NCI-H2171 (cell line): ENCODE results near the gene TNN.
"Not testable (repeated sequence)": the region's sequence is repeated elsewhere in the genome, so short reads cannot be mapped to it uniquely, and the experiment has no call there.

Source experiments
- DNase-seq: peaks from one replicate; lab custom pipeline; 2025; lab: John Stamatoyannopoulos, UW

Gene TNN

GRCh38 chr1:175067362-175068106, at the start of gene TNN:
Gene TNN (plus strand): TSS chr1:175067833. CDS start chr1:175077419, 9,586 bp downstream.
- no peak for DNase-seq

- no peak for DNase-seq
These were observed 48.1 kb upstream of the TNN start for GRCh38 chr1:175019524-175019923.

GRCh38 chr1:175023043-175023921, 44.4 kb upstream of the TNN start, which contains the start of gene MRPS14:
Gene MRPS14 (minus strand): TSS chr1:175023425. CDS start chr1:175023408, 17 bp downstream.
- peak; percentile 98 for DNase-seq

- not testable (repeated sequence) for DNase-seq
These were observed 43.8 kb upstream of the TNN start for GRCh38 chr1:175023922-175024242.

GRCh38 chr1:175024773-175025172, 42.9 kb upstream of the TNN start:
- DNase-seq = no peak

GRCh38 chr1:175033953-175034352, 33.7 kb upstream of the TNN start:
- DNase-seq = no peak

GRCh38 chr1:175034775-175035174, 32.9 kb upstream of the TNN start:
- no peak for DNase-seq

GRCh38 chr1:175035865-175036264, 31.8 kb upstream of the TNN start:
- no peak for DNase-seq

GRCh38 chr1:175036476-175036875, 31.2 kb upstream of the TNN start:
- DNase-seq = no peak

GRCh38 chr1:175037416-175037815, 30.2 kb upstream of the TNN start:
- no peak for DNase-seq

- DNase-seq = no peak
These were observed 27.2 kb upstream of the TNN start for GRCh38 chr1:175040324-175040879.

- DNase-seq = no peak
These were observed 25.0 kb upstream of the TNN start for GRCh38 chr1:175042650-175043049.

GRCh38 chr1:175043824-175044223, 23.8 kb upstream of the TNN start:
- DNase-seq = no peak

- DNase-seq = not testable (repeated sequence)
These were observed 23.0 kb upstream of the TNN start for GRCh38 chr1:175044591-175044990.

- no peak for DNase-seq
These were observed 22.5 kb upstream of the TNN start for GRCh38 chr1:175045097-175045496.

GRCh38 chr1:175045519-175045918, 22.1 kb upstream of the TNN start:
- no peak for DNase-seq

- DNase-seq = no peak
These were observed 16.6 kb upstream of the TNN start for GRCh38 chr1:175050992-175051391.

- DNase-seq = no peak
These were observed 12.9 kb upstream of the TNN start for GRCh38 chr1:175054736-175055135.

- DNase-seq = no peak
These were observed 5.3 kb upstream of the TNN start for GRCh38 chr1:175062339-175062738.

- no peak for DNase-seq
These were observed 4.8 kb upstream of the TNN start for GRCh38 chr1:175062858-175063257.

- no peak for DNase-seq
These were observed 3.2 kb downstream of the TNN start for GRCh38 chr1:175070818-175071217.

GRCh38 chr1:175071276-175071943, 3.8 kb downstream of the TNN start:
- no peak for DNase-seq
